ENCODE measurements around the gene SMYD3.

The SMYD3 gene

GRCh38 chr1:246210756-246211155 lies 296.3 kb downstream of the SMYD3 start:
- DNase-seq = no peak

GRCh38 chr1:246208105-246208504 lies 299.0 kb downstream of the SMYD3 start:
- DNase-seq = peak; percentile 4

- DNase-seq = no peak
Measured at GRCh38 chr1:246203180-246203579, 303.9 kb downstream of the SMYD3 start.

GRCh38 chr1:246200738-246201137 lies 306.3 kb downstream of the SMYD3 start:
- no peak for DNase-seq

- DNase-seq = no peak
Measured at GRCh38 chr1:246200225-246200624, 306.9 kb downstream of the SMYD3 start.

GRCh38 chr1:246199086-246199645 lies 307.9 kb downstream of the SMYD3 start:
- DNase-seq = peak; percentile 18

- no peak for DNase-seq
Measured at GRCh38 chr1:246198115-246198816, 308.8 kb downstream of the SMYD3 start.

- DNase-seq = no peak
Measured at GRCh38 chr1:246197076-246197475, 310.0 kb downstream of the SMYD3 start.

GRCh38 chr1:246195296-246195695 lies 311.8 kb downstream of the SMYD3 start:
- no peak for DNase-seq

GRCh38 chr1:246193537-246193936 lies 313.5 kb downstream of the SMYD3 start:
- no peak for DNase-seq

GRCh38 chr1:246189126-246189525 lies 318.0 kb downstream of the SMYD3 start:
- DNase-seq = no peak

- DNase-seq = no peak
Measured at GRCh38 chr1:246187834-246188372, 319.2 kb downstream of the SMYD3 start.

- DNase-seq = no peak
Measured at GRCh38 chr1:246184503-246184902, 322.6 kb downstream of the SMYD3 start.

GRCh38 chr1:246182149-246182851 lies 324.8 kb downstream of the SMYD3 start:
- no peak for DNase-seq

- DNase-seq = peak; percentile 24
Measured at GRCh38 chr1:246181241-246181640, 325.8 kb downstream of the SMYD3 start.

GRCh38 chr1:246179401-246179800 lies 327.7 kb downstream of the SMYD3 start:
- DNase-seq = no peak

GRCh38 chr1:246178717-246179311 lies 328.3 kb downstream of the SMYD3 start:
- DNase-seq = no peak

- no peak for DNase-seq
Measured at GRCh38 chr1:246176126-246177024, 330.7 kb downstream of the SMYD3 start.

- DNase-seq = no peak
Measured at GRCh38 chr1:246170574-246171261, 336.4 kb downstream of the SMYD3 start.

GRCh38 chr1:246169486-246169885 lies 337.6 kb downstream of the SMYD3 start:
- DNase-seq = no peak

- DNase-seq = no peak
Measured at GRCh38 chr1:246169019-246169418, 338.1 kb downstream of the SMYD3 start.

GRCh38 chr1:246166841-246167240 lies 340.2 kb downstream of the SMYD3 start:
- DNase-seq = no peak

All from fibroblast of skin of scalp (primary cell).